NCI-H2029 (cell line): ENCODE results near the gene OLIG1.

Source experiments
- DNase-seq: peaks from one replicate; lab custom pipeline; 2025; lab: John Stamatoyannopoulos, UW

OLIG1 gene, protein sequence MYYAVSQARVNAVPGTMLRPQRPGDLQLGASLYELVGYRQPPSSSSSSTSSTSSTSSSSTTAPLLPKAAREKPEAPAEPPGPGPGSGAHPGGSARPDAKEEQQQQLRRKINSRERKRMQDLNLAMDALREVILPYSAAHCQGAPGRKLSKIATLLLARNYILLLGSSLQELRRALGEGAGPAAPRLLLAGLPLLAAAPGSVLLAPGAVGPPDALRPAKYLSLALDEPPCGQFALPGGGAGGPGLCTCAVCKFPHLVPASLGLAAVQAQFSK

GRCh38 chr21:33069994-33070743, at the start of gene OLIG1:
OLIG1 (plus strand) TSS chr21:33070141; CDS start chr21:33070247, 106 bp downstream.
- peak; percentile 25 for DNase-seq

DNA sequence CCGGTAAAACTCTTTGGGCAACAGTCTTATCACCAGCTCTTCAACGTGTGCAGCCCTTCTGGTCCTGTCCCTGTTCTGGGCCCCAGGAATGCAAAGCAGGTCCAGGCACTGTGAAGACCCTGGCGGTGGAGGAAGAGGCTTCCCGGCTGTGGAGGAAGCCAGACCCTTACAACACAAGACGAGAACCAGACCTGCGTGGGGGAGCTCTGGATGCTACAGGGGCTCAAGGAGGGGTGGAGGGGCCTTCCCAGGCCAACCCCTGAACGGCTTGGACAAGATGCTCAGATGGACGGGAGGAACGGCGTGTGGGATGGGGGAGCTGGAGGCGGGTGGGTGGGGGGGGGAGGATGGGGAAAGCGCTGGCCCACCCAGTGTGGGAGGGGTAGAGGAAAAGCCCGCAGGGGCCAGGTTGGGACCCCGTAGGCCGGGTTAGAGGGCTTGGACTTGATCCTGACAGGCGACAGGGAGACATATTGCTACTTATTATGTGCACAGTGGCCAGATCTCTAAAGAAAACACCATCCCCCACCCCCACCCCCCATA, 49.3 kb upstream of the OLIG1 start:
- no peak for DNase-seq

GRCh38 chr21:33021150-33021549, 48.8 kb upstream of the OLIG1 start:
- no peak for DNase-seq

GRCh38 chr21:33021667-33022066, 48.3 kb upstream of the OLIG1 start:
- no peak for DNase-seq

DNA sequence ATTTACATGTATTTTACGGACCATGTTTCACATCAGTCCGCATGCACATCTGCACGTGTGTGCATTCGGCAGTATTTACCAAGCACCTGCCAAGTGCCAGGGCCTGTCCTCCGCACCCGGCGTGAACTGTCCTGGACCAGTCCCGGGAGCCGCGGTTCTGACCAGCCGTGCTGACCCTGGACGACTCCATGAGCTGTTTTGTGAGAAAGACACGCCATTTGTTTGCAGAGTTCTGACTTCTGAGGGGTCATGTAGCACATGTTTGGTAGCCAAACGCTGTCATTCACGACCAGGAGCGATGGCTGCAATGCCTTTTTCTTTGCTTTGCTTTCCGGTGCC, 47.5 kb upstream of the OLIG1 start:
- DNase-seq, result no peak

GRCh38 chr21:33022828-33023573, 46.9 kb upstream of the OLIG1 start:
- no peak for DNase-seq

DNA sequence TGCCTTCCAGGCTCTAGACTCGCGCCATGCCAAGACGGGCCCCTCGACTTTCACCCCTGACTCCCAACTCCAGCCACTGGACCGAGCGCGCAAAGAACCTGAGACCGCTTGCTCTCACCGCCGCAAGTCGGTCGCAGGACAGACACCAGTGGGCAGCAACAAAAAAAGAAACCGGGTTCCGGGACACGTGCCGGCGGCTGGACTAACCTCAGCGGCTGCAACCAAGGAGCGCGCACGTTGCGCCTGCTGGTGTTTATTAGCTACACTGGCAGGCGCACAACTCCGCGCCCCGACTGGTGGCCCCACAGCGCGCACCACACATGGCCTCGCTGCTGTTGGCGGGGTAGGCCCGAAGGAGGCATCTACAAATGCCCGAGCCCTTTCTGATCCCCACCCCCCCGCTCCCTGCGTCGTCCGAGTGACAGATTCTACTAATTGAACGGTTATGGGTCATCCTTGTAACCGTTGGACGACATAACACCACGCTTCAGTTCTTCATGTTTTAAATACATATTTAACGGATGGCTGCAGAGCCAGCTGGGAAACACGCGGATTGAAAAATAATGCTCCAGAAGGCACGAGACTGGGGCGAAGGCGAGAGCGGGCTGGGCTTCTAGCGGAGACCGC, 46.3 kb upstream of the OLIG1 start:
- DNase-seq, result no peak

GRCh38 chr21:33024201-33025103, 45.5 kb upstream of the OLIG1 start:
- DNase-seq, result no peak

GRCh38 chr21:33025106-33025488, 44.8 kb upstream of the OLIG1 start:
- no peak for DNase-seq

DNA sequence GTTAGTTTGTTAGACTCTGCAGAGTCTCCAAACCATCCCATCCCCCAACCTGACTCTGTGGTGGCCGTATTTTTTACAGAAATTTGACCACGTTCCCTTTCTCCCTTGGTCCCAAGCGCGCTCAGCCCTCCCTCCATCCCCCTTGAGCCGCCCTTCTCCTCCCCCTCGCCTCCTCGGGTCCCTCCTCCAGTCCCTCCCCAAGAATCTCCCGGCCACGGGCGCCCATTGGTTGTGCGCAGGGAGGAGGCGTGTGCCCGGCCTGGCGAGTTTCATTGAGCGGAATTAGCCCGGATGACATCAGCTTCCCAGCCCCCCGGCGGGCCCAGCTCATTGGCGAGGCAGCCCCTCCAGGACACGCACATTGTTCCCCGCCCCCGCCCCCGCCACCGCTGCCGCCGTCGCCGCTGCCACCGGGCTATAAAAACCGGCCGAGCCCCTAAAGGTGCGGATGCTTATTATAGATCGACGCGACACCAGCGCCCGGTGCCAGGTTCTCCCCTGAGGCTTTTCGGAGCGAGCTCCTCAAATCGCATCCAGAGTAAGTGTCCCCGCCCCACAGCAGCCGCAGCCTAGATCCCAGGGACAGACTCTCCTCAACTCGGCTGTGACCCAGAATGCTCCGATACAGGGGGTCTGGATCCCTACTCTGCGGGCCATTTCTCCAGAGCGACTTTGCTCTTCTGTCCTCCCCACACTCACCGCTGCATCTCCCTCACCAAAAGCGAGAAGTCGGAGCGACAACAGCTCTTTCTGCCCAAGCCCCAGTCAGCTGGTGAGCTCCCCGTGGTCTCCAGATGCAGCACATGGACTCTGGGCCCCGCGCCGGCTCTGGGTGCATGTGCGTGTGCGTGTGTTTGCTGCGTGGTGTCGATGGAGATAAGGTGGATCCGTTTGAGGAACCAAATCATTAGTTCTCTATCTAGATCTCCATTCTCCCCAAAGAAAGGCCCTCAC, 44.2 kb upstream of the OLIG1 start, which contains the start of gene OLIG2:
TSS of gene OLIG2 (plus strand) at position 447 of the 954 bp plus-strand sequence. CDS start 928 bp downstream, outside the sequence.
- DNase-seq, result no peak

DNA sequence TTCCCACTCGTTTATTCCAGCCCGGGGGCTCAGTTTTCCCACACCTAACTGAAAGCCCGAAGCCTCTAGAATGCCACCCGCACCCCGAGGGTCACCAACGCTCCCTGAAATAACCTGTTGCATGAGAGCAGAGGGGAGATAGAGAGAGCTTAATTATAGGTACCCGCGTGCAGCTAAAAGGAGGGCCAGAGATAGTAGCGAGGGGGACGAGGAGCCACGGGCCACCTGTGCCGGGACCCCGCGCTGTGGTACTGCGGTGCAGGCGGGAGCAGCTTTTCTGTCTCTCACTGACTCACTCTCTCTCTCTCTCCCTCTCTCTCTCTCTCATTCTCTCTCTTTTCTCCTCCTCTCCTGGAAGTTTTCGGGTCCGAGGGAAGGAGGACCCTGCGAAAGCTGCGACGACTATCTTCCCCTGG, 43.5 kb upstream of the OLIG1 start:
- no peak for DNase-seq

DNA sequence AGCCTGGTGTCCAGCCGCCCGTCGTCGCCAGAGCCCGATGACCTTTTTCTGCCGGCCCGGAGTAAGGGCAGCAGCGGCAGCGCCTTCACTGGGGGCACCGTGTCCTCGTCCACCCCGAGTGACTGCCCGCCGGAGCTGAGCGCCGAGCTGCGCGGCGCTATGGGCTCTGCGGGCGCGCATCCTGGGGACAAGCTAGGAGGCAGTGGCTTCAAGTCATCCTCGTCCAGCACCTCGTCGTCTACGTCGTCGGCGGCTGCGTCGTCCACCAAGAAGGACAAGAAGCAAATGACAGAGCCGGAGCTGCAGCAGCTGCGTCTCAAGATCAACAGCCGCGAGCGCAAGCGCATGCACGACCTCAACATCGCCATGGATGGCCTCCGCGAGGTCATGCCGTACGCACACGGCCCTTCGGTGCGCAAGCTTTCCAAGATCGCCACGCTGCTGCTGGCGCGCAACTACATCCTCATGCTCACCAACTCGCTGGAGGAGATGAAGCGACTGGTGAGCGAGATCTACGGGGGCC, 43.0 kb upstream of the OLIG1 start:
- DNase-seq, result no peak

- DNase-seq, result no peak
Measured at GRCh38 chr21:33027401-33028286, 42.3 kb upstream of the OLIG1 start.

DNA sequence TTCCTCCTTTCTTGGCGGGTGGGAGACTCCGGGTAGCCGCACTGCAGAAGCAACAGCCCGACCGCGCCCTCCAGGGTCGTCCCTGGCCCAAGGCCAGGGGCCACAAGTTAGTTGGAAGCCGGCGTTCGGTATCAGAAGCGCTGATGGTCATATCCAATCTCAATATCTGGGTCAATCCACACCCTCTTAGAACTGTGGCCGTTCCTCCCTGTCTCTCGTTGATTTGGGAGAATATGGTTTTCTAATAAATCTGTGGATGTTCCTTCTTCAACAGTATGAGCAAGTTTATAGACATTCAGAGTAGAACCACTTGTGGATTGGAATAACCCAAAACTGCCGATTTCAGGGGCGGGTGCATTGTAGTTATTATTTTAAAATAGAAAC, 41.7 kb upstream of the OLIG1 start:
- no peak for DNase-seq

- DNase-seq, result no peak
Measured at GRCh38 chr21:33028773-33029384, 41.1 kb upstream of the OLIG1 start.

GRCh38 chr21:33029385-33029921, 40.5 kb upstream of the OLIG1 start:
- DNase-seq, result no peak

GRCh38 chr21:33029975-33030461, 39.9 kb upstream of the OLIG1 start:
- DNase-seq, result no peak

GRCh38 chr21:33030633-33031032, 39.3 kb upstream of the OLIG1 start:
- DNase-seq, result no peak
